SH-SY5Y (cell line): ENCODE results near the gene HARBI1.

ENCODE experiments used
- GATA2 ChIP-seq: IDR thresholded peaks from 2 replicates; pipeline ENCODE4 v1.6.1; 2011; ENCODE audit warnings: mild to moderate bottlenecking, low read depth, low read length
- GATA3 ChIP-seq: IDR thresholded peaks from 2 replicates; pipeline ENCODE4 v1.6.1; 2011; ENCODE audit warnings: low read depth, mild to moderate bottlenecking, low read length, moderate library complexity

DNA sequence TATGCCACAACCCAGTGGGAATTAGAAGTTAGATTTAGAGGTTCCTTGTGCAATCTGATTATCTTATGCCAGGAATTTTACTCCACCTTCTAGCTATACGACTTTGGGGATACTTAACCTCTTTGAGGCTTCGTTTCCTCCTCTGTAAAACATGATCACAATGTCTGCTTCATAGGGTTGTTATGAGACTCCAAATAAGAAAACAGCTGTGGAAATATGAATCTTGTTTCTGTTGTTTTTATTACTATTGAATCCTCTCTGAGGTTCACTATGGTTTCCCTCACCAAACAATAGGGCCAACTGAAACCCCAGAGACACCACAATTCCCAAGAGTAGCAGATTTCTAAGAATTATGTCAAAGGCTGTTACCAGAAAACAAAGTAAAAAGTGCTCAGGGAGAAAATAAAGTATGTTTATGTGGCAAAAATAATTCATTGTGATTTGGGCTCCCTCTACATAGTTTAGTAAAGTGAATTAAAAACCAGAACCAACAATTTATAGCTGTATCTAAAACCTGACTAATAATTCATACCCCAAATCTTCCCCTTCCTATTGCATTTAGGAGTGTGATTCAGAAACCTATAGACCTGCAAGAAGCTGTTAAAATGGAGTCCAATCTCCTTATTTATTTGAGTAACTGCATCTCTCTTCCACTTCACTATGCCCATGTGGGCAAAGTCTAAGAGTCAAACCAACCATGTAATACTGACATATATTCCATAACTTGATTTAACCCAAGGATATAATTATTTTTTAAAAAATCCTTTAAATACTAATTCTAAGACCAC, 61.6 kb downstream of the HARBI1 start:
- TF ChIP-seq GATA2 (no peak), GATA3 (no peak)
